GM15510 (cell line): ENCODE results near the gene ERVK3-1.

Experiments
- POLR2A ChIP-seq: IDR thresholded peaks from 3 replicates; pipeline ENCODE4 v1.6.1; 2011; ENCODE audit warnings: borderline replicate concordance; ENCODE audit not compliant: insufficient read length; ENCODE audit errors: extremely low read depth

ERVK3-1 gene

GRCh38 chr19:58284199-58284598 is 21.0 kb upstream of the ERVK3-1 start:
- TF ChIP-seq POLR2A = no peak

- TF ChIP-seq POLR2A = no peak
Observed at GRCh38 chr19:58291943-58292342, 13.2 kb upstream of the ERVK3-1 start.

GRCh38 chr19:58294743-58295374 is 10.3 kb upstream of the ERVK3-1 start:
- no peak for TF ChIP-seq POLR2A

GRCh38 chr19:58296104-58296503 is 9.1 kb upstream of the ERVK3-1 start:
- no peak for TF ChIP-seq POLR2A

GRCh38 chr19:58300620-58301019 is 4.6 kb upstream of the ERVK3-1 start:
- TF ChIP-seq POLR2A = no peak

GRCh38 chr19:58304255-58304654 is 922 bp upstream of the ERVK3-1 start:
- TF ChIP-seq POLR2A = no peak

- no peak for TF ChIP-seq POLR2A
Observed at GRCh38 chr19:58304748-58305064, 471 bp upstream of the ERVK3-1 start.

GRCh38 chr19:58305932-58306323 is 751 bp downstream of the ERVK3-1 start:
- TF ChIP-seq POLR2A = no peak

- TF ChIP-seq POLR2A = no peak
Observed at GRCh38 chr19:58307736-58308135, 2.6 kb downstream of the ERVK3-1 start.

- TF ChIP-seq POLR2A = no peak
Observed at GRCh38 chr19:58311345-58311865, 6.2 kb downstream of the ERVK3-1 start.

GRCh38 chr19:58315580-58315979 is 10.4 kb downstream of the ERVK3-1 start:
- no peak for TF ChIP-seq POLR2A

GRCh38 chr19:58317476-58318072 is 12.4 kb downstream of the ERVK3-1 start:
- TF ChIP-seq POLR2A = no peak

GRCh38 chr19:58318297-58318696 is 13.1 kb downstream of the ERVK3-1 start:
- TF ChIP-seq POLR2A = no peak

- TF ChIP-seq POLR2A = no peak
Observed at GRCh38 chr19:58319241-58319640, 14.1 kb downstream of the ERVK3-1 start.

GRCh38 chr19:58325311-58326022 is 20.3 kb downstream of the ERVK3-1 start:
- no peak for TF ChIP-seq POLR2A

- no peak for TF ChIP-seq POLR2A
Observed at GRCh38 chr19:58326501-58326913, 21.3 kb downstream of the ERVK3-1 start.
